Fibroblast of lung (primary cell): Measurements from ENCODE around the gene APBB2.

Source experiments
- EZH2 ChIP-seq: IDR thresholded peaks from 2 replicates; pipeline ENCODE4 v1.5.1; 2012; ENCODE audit warnings: low read length, control low read depth, mild to moderate bottlenecking; ENCODE audit errors: missing control alignments
- TF ChIP-seq, protein P1 (sequence below), 2 donors: IDR thresholded peaks in 1 of 2; conservative IDR thresholded peaks in 1 of 2; 1 replicate in 1 of 2; 2 replicates in 1 of 2; pipeline ENCODE4 v1.5.1; 2011 to 2012; ENCODE audit warnings: low read length in 2 of 2, control low read depth in 1 of 2, inconsistent platforms in 1 of 2, low read depth in 1 of 2, mild to moderate bottlenecking in 1 of 2

DNA sequence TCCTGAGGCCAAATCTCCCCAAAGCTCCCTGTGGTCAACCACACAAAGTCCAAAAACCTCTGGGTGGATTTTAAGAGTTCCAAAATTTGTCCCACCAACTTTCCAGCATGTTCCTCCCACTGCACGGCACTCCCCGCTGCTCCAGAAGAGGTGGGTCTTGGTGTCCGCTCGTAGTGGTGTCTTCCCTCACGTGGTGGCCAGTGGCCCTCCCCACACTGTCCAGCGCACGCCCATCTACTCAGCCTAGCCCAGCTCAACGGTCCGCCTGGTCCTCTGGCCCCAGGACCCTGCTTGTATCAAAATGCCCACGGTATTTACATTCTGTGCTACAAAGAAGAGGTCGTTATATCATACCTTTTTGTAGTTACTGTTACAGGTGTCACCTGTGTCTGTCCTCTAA is 381.1 kb downstream of the APBB2 start:
- TF ChIP-seq, protein P1, sequence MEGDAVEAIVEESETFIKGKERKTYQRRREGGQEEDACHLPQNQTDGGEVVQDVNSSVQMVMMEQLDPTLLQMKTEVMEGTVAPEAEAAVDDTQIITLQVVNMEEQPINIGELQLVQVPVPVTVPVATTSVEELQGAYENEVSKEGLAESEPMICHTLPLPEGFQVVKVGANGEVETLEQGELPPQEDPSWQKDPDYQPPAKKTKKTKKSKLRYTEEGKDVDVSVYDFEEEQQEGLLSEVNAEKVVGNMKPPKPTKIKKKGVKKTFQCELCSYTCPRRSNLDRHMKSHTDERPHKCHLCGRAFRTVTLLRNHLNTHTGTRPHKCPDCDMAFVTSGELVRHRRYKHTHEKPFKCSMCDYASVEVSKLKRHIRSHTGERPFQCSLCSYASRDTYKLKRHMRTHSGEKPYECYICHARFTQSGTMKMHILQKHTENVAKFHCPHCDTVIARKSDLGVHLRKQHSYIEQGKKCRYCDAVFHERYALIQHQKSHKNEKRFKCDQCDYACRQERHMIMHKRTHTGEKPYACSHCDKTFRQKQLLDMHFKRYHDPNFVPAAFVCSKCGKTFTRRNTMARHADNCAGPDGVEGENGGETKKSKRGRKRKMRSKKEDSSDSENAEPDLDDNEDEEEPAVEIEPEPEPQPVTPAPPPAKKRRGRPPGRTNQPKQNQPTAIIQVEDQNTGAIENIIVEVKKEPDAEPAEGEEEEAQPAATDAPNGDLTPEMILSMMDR (conservative IDR thresholded peaks at IDR 0.05 in 1 of 2, IDR thresholded peaks at IDR 0.05 in 1 of 2; ENCODE audit: low read depth in 1 of 2, low read length in 2 of 2) = no peak
- TF ChIP-seq EZH2 = no peak
